ENCODE data around the gene PRKAB1. TPM values are rescaled to one million over a fixed set of nuclear protein-coding genes. Genes with fewer than 3 reads are reported as not detected.

The PRKAB1 gene
- total RNA-seq, 4 donors from 2014 or later: 18.2 to 32.0 (median 25.4) TPM

DNA sequence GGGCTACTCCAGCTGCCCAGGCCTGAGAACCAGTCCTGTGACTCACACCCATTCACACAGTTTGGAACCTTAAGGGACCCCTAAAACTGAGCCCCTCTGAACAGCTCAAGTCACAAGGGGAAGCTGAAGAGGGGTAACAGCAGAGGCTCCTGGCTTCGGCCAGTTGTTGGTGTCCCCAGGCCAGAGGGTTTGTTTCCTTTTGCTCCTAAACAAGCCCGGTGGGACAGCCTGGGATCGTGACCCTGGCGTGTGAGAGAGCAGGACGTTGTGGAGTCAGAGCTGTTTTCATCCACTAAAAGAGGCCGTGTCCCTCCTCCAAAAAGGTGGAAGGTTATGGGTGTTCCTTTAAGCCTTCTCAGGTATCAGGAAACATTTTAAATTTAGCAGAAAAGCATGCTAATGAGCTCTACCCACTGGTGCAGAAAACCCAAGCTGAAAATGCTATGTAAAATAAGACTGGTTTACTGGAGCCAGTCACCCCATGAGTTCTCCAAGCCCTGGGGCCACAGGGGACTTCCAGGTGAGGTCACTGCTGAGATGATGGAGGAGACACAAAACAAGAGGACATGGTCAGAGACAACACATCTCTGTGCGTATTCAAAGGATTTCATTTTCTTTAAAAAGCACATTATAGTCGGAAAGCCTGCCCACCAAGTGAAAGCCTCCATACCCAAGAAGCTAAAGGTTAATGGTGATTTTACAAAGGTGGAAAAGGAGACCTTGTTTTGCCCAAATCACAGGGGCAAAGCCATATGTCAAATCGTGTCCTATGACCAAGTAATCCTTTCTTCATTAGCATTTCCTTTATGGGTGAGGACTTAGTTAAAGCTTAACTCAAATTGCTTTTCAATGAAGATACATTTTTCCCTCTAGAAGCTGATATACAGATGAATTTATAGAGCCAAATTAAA is 14.1 kb downstream of the PRKAB1 start:
- peaks cover 4 to 24% (median 7%) of the 10 kb centered on the region in 4 donors for H3K4me1 ChIP-seq
- H3K27me3 ChIP-seq: no peaks in the 10 kb centered on the region
- no peak overlapping the region for H3K4me3 ChIP-seq
- TF ChIP-seq CTCF (IDR thresholded peaks at IDR 0.05) (no peak), POLR2AphosphoS5 (IDR thresholded peaks at IDR 0.05) (no peak), EP300 (IDR thresholded peaks at IDR 0.05) (no peak), POLR2A (IDR thresholded peaks at IDR 0.05; ENCODE audit: low read depth) (no peak)
- WGBS: 87% methylated on average over 8 of the region's 9 CpGs
- no peak for DNase-seq (ENCODE audit: extremely low spot score)
- no peaks in the 10 kb centered on the region for H3K9me3 ChIP-seq
- intact Hi-C loops (cut with DNase I): no loop called here
- no peak overlapping the region for H3K27ac ChIP-seq (replicated peaks in 1 of 4)
- H3K36me3 ChIP-seq: peaks cover 48 to 58% (median 52%) of the 10 kb centered on the region in 4 donors

DNA sequence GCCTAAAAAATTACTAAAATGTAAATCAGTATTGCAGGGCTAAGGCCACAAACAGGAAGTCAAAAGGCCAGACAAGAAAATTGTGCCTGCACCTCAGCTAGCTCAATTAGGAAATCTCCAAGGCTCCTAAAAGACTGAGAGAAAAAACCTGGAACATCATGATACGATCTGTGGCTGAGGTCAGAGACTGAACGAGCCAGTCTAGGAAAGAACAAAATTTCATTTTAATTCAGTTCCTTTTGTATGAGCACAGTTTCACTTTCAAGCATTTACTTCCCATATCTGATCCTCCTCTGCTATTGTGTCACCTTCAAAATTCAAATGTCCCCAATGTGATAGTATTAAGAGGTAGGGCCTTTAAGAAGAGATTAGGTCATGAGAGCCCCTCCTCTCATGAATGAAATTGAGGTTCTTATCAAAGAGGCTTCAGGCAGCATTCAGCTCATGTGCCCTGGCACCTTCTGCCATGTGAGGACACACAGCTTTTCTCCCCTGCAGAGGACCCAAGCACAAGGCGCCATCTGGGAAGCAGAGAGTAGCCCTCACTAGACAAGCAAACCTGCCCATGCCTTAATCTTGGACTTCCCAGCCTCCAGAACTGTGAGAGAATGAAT is 14.8 kb downstream of the PRKAB1 start:
- no peak for TF ChIP-seq POLR2A (IDR thresholded peaks at IDR 0.05; ENCODE audit: low read depth)
- no peak for TF ChIP-seq POLR2AphosphoS5 (IDR thresholded peaks at IDR 0.05)
- no peak for TF ChIP-seq CTCF (IDR thresholded peaks at IDR 0.05)
- no peak for TF ChIP-seq EP300 (IDR thresholded peaks at IDR 0.05)
- H3K27me3 ChIP-seq: no peaks in the 10 kb centered on the region
- 66% methylated on average over 3 of the region's 3 CpGs for WGBS
- H3K27ac ChIP-seq (replicated peaks in 1 of 4): no peak overlapping the region
- H3K36me3 ChIP-seq: peaks cover 40 to 53% (median 45%) of the 10 kb centered on the region in 4 donors
- peaks cover 4 to 24% (median 7%) of the 10 kb centered on the region in 4 donors for H3K4me1 ChIP-seq
- intact Hi-C loops (cut with DNase I): no loop called here
- DNase-seq (ENCODE audit: extremely low spot score): no peak
- no peak overlapping the region for H3K4me3 ChIP-seq
- H3K9me3 ChIP-seq: no peaks in the 10 kb centered on the region

DNA sequence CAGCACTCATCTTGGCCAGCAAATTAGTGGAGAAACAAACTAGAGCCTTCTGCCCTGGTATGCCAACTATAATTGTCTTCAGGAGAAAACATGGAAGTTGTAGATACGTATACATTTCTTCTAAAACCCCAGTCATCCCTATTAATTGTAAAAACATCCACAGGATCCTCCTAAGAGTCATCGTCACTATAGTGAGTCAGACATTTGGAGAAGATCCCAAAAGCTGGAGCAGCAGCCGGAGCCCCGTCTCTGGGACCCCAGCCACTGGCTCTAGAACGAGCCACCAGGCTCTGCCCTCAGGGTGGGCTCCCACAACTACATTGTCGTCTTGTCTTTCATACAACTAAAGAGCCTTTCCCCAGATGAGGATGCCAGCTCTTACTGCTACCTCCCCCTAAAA is 15.5 kb downstream of the PRKAB1 start:
- Histone ChIP-seq H3K36me3 (peaks cover 33 to 47% (median 38%) of the 10 kb centered on the region in 4 donors), H3K27ac (replicated peaks in 1 of 4) (no peak overlapping the region), H3K4me3 (no peak overlapping the region), H3K4me1 (peaks cover 2 to 24% (median 7%) of the 10 kb centered on the region in 4 donors), H3K27me3 (no peaks in the 10 kb centered on the region), H3K9me3 (no peaks in the 10 kb centered on the region)
- intact Hi-C loops (cut with DNase I): no loop called here
- 89% methylated on average over 6 of the region's 6 CpGs for WGBS
- TF ChIP-seq EP300 (IDR thresholded peaks at IDR 0.05) (no peak), POLR2AphosphoS5 (IDR thresholded peaks at IDR 0.05) (no peak), CTCF (IDR thresholded peaks at IDR 0.05) (no peak), POLR2A (IDR thresholded peaks at IDR 0.05; ENCODE audit: low read depth) (no peak)
- no peak for DNase-seq (ENCODE audit: extremely low spot score)

DNA sequence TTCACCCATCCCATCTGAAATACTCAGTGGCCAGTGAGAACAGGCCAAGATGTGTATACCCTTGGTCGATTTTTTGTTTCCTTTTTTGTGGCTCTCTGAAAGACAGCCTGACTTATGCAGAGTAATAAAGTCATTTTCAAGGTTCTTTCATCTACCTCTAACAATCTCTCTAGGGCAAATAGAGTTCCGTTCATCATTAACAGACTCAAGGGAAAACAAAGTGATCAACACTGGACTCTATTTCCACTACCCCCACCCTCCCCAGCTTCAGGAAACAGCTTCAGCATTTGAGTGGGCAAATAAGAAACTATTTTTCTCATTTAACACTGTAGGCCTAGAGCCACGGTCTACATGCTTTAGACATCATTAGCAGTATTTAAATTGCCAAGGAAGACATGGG is 15.9 kb downstream of the PRKAB1 start:
- no peaks in the 10 kb centered on the region for H3K27me3 ChIP-seq
- intact Hi-C loops (cut with DNase I): no loop called here
- 90% methylated on average over 3 of the region's 3 CpGs for WGBS

More for the DNA sequence above, 15.9 kb downstream of the PRKAB1 start:
- no peak for DNase-seq (ENCODE audit: extremely low spot score)
- Histone ChIP-seq H3K9me3 (no peaks in the 10 kb centered on the region), H3K4me1 (peaks cover 0 to 24% (median 5%) of the 10 kb centered on the region in 4 donors), H3K4me3 (no peak overlapping the region), H3K27ac (replicated peaks in 1 of 4) (no peak overlapping the region), H3K36me3 (peaks cover 29 to 42% (median 34%) of the 10 kb centered on the region in 4 donors)
- TF ChIP-seq CTCF (IDR thresholded peaks at IDR 0.05) (no peak), POLR2A (IDR thresholded peaks at IDR 0.05; ENCODE audit: low read depth) (no peak), EP300 (IDR thresholded peaks at IDR 0.05) (no peak), POLR2AphosphoS5 (IDR thresholded peaks at IDR 0.05) (no peak)
